Measurements from ENCODE around the gene CPN2. TPM values are rescaled to one million over a fixed set of nuclear protein-coding genes. Genes with fewer than 3 reads are reported as not detected.

CPN2 gene
- total and polyA plus RNA-seq, 2 of the 13 experiments (the other 11 are each of a cell fraction or from before 2014, with no cell fraction given): 26.7 to 27.7 TPM

DNA sequence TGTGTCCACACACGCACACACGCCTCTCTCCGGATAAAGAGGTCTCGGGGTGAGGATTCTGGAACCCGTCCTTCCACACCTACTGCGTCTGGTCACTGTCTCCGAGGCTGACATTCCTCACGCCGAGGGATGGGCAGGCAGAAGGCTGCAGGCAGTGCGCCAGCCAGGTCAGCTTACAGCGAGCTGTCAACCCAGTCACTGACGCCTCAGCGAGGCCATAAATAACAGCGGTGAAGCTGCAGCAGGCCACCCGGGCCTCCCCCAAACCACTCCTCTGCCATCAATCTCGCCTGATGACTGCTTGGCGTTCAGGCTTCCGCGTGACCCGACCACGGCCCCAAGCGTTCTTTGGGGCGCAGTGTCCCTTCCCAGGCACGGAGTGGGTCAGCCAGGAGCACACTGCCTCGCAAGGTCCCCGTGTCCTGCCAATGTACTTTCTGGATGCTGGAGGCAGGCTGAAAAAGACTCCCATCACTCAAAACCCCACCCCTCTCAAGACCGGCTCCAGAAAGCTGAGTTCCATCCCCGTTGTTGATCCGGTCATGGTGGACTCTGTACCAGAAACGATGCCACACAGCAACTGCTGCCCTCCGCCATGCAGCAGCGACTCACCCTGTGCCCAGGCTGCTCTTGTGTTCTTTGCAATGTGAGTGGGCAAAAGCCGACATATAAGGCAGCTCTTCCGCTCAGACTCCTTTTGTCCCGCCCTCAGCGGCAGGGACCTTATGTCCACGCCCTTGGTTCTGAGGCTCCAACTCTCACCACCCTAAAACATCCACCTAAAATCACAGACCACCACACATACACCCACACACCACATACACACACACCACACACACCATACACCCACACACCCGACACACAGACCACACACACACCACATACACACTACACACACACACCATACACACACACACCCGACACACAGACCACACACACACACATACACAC, 27.1 kb downstream of the CPN2 start (continued):
- TF ChIP-seq, protein P1, sequence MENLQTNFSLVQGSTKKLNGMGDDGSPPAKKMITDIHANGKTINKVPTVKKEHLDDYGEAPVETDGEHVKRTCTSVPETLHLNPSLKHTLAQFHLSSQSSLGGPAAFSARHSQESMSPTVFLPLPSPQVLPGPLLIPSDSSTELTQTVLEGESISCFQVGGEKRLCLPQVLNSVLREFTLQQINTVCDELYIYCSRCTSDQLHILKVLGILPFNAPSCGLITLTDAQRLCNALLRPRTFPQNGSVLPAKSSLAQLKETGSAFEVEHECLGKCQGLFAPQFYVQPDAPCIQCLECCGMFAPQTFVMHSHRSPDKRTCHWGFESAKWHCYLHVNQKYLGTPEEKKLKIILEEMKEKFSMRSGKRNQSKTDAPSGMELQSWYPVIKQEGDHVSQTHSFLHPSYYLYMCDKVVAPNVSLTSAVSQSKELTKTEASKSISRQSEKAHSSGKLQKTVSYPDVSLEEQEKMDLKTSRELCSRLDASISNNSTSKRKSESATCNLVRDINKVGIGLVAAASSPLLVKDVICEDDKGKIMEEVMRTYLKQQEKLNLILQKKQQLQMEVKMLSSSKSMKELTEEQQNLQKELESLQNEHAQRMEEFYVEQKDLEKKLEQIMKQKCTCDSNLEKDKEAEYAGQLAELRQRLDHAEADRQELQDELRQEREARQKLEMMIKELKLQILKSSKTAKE (CRISPR knock-in tag; IDR thresholded peaks at IDR 0.05; ENCODE audit: borderline replicate concordance): no peak
- no peak for TF ChIP-seq ARNT2 (CRISPR knock-in tag; IDR thresholded peaks at IDR 0.05; ENCODE audit: low read depth)
- TF ChIP-seq MBNL3 (CRISPR knock-in tag; conservative IDR thresholded peaks at IDR 0.05): no peak
- TF ChIP-seq FOXC1 (CRISPR knock-in tag; IDR thresholded peaks at IDR 0.05; ENCODE audit: borderline replicate concordance): 0 out of 2 replicates have a peak, but pooled peaks have one; percentile 25
- TF ChIP-seq TERF1 (CRISPR knock-in tag; IDR thresholded peaks at IDR 0.05): no peak
- no peak for TF ChIP-seq RBAK (CRISPR knock-in tag; IDR thresholded peaks at IDR 0.05)
- TF ChIP-seq KLF11 (CRISPR knock-in tag; IDR thresholded peaks at IDR 0.05): no peak
- TF ChIP-seq ZNF792 (CRISPR knock-in tag; IDR thresholded peaks at IDR 0.05): 0 out of 2 replicates have a peak, but pooled peaks have one; percentile 17
- TF ChIP-seq SRSF4 (IDR thresholded peaks at IDR 0.05; ENCODE audit: low read depth, low read length, poor library complexity, severe bottlenecking): no peak
- no peak for TF ChIP-seq CEBPZ (IDR thresholded peaks at IDR 0.05; ENCODE audit: low read length)
- no peak for TF ChIP-seq ZNF264 (CRISPR knock-in tag; IDR thresholded peaks at IDR 0.05)
- TF ChIP-seq ZNF256 (CRISPR knock-in tag; conservative IDR thresholded peaks at IDR 0.05): no peak
- no peak for TF ChIP-seq ZNF704 (CRISPR knock-in tag; IDR thresholded peaks at IDR 0.05; ENCODE audit: borderline replicate concordance)
- no peak for TF ChIP-seq CHD4 (IDR thresholded peaks at IDR 0.05; ENCODE audit: borderline replicate concordance, low read length)
- no peak for TF ChIP-seq ZIK1 (CRISPR knock-in tag; IDR thresholded peaks at IDR 0.05; ENCODE audit: borderline replicate concordance, low read depth)
- no peak for TF ChIP-seq KLF15 (CRISPR knock-in tag; IDR thresholded peaks at IDR 0.05; ENCODE audit: borderline replicate concordance)
- TF ChIP-seq HCFC1 (IDR thresholded peaks at IDR 0.05; ENCODE audit: low read depth, low read length): no peak
- no peak for TF ChIP-seq SETDB1 (CRISPR knock-in tag; IDR thresholded peaks at IDR 0.05; ENCODE audit: borderline replicate concordance)
- TF ChIP-seq BRF2 (CRISPR knock-in tag; IDR thresholded peaks at IDR 0.05): no peak
